Measurements from ENCODE around the gene PPP2R2B. TPM values are rescaled to one million over a fixed set of nuclear protein-coding genes. Genes with fewer than 3 reads are reported as not detected.

Gene PPP2R2B
- total and polyA plus RNA-seq, 7 experiments from 2014 or later, result 0.15 to 14.1 (median 0.58) TPM

GRCh38 chr5:146682899-146683532 is 195.5 kb downstream of the PPP2R2B start:
- Mint-ChIP-seq H3K4me3 (no peak overlapping the region), H3K4me1 (no peaks in the 10 kb centered on the region), H3K27ac (no peak overlapping the region), H3K9me3 (peaks cover 0 to 2% (median 0%) of the 10 kb centered on the region in 11 donors), H3K36me3 (no peaks in the 10 kb centered on the region), H3K27me3 (no peaks in the 10 kb centered on the region)
- no peaks in the 10 kb centered on the region for H3K4me1 ChIP-seq (ENCODE audit: control insufficient read depth in 2 of 2, insufficient read depth in 2 of 2, low read length in 2 of 2)
- no peaks in the 10 kb centered on the region for H3K27me3 ChIP-seq (ENCODE audit: control insufficient read depth in 2 of 2, insufficient read depth in 2 of 2, low read length in 2 of 2)
- ChIA-PET POLR2A (no interaction called here), CTCF (no interaction called here)
- H3K4me3 ChIP-seq (ENCODE audit: low read length), result no peak overlapping the region
- no peaks in the 10 kb centered on the region for H3K36me3 ChIP-seq (ENCODE audit: control insufficient read depth in 2 of 3, insufficient read depth in 3 of 3, low read length in 3 of 3)
- no peaks in the 10 kb centered on the region for H3K9me3 ChIP-seq (ENCODE audit: control insufficient read depth in 2 of 3, low read length in 3 of 3)
- ATAC-seq, result no peak
- H3K27ac ChIP-seq (ENCODE audit: low read depth, low read length), result no peak overlapping the region
- intact Hi-C loops (cut with micrococcal nuclease), result no loop called here
- no peak for DNase-seq

DNA sequence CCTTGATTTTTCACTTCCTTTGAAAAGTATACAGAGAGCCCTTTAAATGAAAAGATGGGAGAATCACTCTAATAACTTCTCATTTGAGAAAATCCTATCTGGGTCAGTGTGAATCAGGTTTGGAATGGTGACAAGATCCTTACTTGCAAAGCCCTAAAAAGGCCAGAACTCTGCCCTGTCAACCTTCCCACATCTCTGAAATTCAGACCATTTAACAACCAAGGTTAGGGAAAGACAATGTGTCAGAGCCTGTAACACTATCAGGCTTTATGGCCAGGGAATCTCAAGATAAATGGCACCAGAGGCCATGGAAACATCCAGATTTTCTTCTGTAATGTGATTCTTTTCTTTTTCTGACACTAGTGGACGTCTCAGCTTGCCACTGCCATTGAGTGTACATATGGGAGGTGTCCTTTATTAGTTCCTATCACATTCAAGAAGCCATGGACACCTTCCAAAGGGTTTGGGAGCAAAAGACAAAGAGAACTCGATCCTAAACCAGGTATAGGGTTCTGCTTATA is 196.9 kb downstream of the PPP2R2B start:
- intact Hi-C loops (cut with micrococcal nuclease), result no loop called here

DNA sequence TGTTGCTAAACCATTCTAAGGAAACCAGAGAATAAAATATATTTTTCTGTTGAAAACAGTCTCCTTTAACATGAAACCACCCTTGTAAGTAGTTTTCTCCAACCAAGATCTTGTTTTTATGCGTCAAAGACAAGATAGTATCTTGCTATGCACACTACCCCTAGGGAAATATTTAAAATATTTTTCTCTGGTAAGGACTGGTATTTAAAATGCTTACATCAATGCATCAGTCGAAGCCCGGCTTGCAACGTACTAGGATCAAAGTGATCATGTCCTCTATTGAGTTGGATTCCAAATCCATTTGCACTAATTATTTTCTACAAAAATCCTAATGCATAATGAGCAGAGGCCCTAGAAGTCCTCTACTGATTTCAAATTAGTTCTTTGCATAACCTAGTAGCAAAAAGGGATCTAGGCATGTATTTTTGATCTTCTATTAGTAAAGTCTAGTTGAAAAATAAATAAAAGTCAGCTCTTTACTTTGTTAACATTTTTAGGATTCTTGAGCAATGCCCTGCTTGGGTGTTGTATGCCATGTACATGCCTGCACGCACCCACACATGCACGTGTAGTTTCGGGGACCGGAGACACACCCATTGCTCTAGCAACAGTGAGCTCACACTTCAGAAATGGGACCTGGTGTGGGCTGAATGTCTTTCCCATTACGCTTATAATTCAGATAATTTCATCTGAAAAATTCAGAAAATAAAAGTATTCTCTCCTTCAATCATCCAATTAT is 197.5 kb downstream of the PPP2R2B start:
- intact Hi-C loops (cut with micrococcal nuclease), result no loop called here
- ChIA-PET POLR2A (no interaction called here), CTCF (no interaction called here)
- DNase-seq (no peak), ATAC-seq (no peak)
- Mint-ChIP-seq H3K4me3 (no peak overlapping the region), H3K36me3 (no peaks in the 10 kb centered on the region), H3K9me3 (peaks cover 0 to 2% (median 0%) of the 10 kb centered on the region in 11 donors), H3K27ac (no peak overlapping the region), H3K27me3 (peaks cover 0 to 6% (median 0%) of the 10 kb centered on the region in 5 donors), H3K4me1 (no peaks in the 10 kb centered on the region)
- no peak overlapping the region for H3K4me3 ChIP-seq (ENCODE audit: low read length)
- H3K27me3 ChIP-seq (ENCODE audit: control insufficient read depth in 2 of 2, insufficient read depth in 2 of 2, low read length in 2 of 2), result no peaks in the 10 kb centered on the region
- H3K36me3 ChIP-seq (ENCODE audit: control insufficient read depth in 2 of 3, insufficient read depth in 3 of 3, low read length in 3 of 3), result no peaks in the 10 kb centered on the region
- no peaks in the 10 kb centered on the region for H3K4me1 ChIP-seq (ENCODE audit: control insufficient read depth in 2 of 2, insufficient read depth in 2 of 2, low read length in 2 of 2)
- no peaks in the 10 kb centered on the region for H3K9me3 ChIP-seq (ENCODE audit: control insufficient read depth in 2 of 3, low read length in 3 of 3)
- H3K27ac ChIP-seq (ENCODE audit: low read depth, low read length), result no peak overlapping the region

More for the DNA sequence above, 196.9 kb downstream of the PPP2R2B start:
- ChIA-PET POLR2A (no interaction called here), CTCF (no interaction called here)
- Mint-ChIP-seq H3K9me3 (peaks cover 0 to 2% (median 0%) of the 10 kb centered on the region in 11 donors), H3K36me3 (no peaks in the 10 kb centered on the region), H3K27me3 (peaks cover 0 to under 1% (median 0%) of the 10 kb centered on the region in 5 donors), H3K27ac (no peak overlapping the region), H3K4me3 (no peak overlapping the region), H3K4me1 (no peaks in the 10 kb centered on the region)
- Histone ChIP-seq H3K36me3 (ENCODE audit: control insufficient read depth in 2 of 3, insufficient read depth in 3 of 3, low read length in 3 of 3) (no peaks in the 10 kb centered on the region), H3K4me3 (ENCODE audit: low read length) (no peak overlapping the region), H3K4me1 (ENCODE audit: control insufficient read depth in 2 of 2, insufficient read depth in 2 of 2, low read length in 2 of 2) (no peaks in the 10 kb centered on the region), H3K27ac (ENCODE audit: low read depth, low read length) (no peak overlapping the region), H3K9me3 (ENCODE audit: control insufficient read depth in 2 of 3, low read length in 3 of 3) (no peaks in the 10 kb centered on the region), H3K27me3 (ENCODE audit: control insufficient read depth in 2 of 2, insufficient read depth in 2 of 2, low read length in 2 of 2) (no peaks in the 10 kb centered on the region)
- DNase-seq (no peak), ATAC-seq (no peak)

- DNase-seq (no peak), ATAC-seq (no peak)
- H3K4me1 ChIP-seq (ENCODE audit: control insufficient read depth in 2 of 2, insufficient read depth in 2 of 2, low read length in 2 of 2), result no peaks in the 10 kb centered on the region
- ChIA-PET POLR2A (no interaction called here), CTCF (no interaction called here)
- intact Hi-C loops (cut with micrococcal nuclease), result no loop called here
- H3K4me3 ChIP-seq (ENCODE audit: low read length), result no peak overlapping the region
- Mint-ChIP-seq H3K27me3 (peaks cover 0 to 6% (median 0%) of the 10 kb centered on the region in 5 donors), H3K27ac (no peak overlapping the region), H3K4me3 (no peak overlapping the region), H3K4me1 (no peaks in the 10 kb centered on the region), H3K36me3 (no peaks in the 10 kb centered on the region), H3K9me3 (peaks cover 0 to under 1% (median 0%) of the 10 kb centered on the region in 11 donors)
- no peaks in the 10 kb centered on the region for H3K27me3 ChIP-seq (ENCODE audit: control insufficient read depth in 2 of 2, insufficient read depth in 2 of 2, low read length in 2 of 2)
- H3K9me3 ChIP-seq (ENCODE audit: control insufficient read depth in 2 of 3, low read length in 3 of 3), result no peaks in the 10 kb centered on the region
- no peaks in the 10 kb centered on the region for H3K36me3 ChIP-seq (ENCODE audit: control insufficient read depth in 2 of 3, insufficient read depth in 3 of 3, low read length in 3 of 3)
- no peak overlapping the region for H3K27ac ChIP-seq (ENCODE audit: low read depth, low read length)
Observed at GRCh38 chr5:146675636-146676035, 202.9 kb downstream of the PPP2R2B start.

GRCh38 chr5:146672866-146673265 is 205.7 kb downstream of the PPP2R2B start:
- H3K4me1 ChIP-seq (ENCODE audit: control insufficient read depth in 2 of 2, insufficient read depth in 2 of 2, low read length in 2 of 2), result no peaks in the 10 kb centered on the region
- H3K9me3 ChIP-seq (ENCODE audit: control insufficient read depth in 2 of 3, low read length in 3 of 3), result no peaks in the 10 kb centered on the region
- intact Hi-C loops (cut with micrococcal nuclease), result no loop called here
- H3K36me3 Mint-ChIP-seq, result no peaks in the 10 kb centered on the region
- H3K4me3 Mint-ChIP-seq, result no peak overlapping the region
- H3K27me3 Mint-ChIP-seq, result peaks cover 0 to 6% (median 0%) of the 10 kb centered on the region in 5 donors
- no peaks in the 10 kb centered on the region for H3K36me3 ChIP-seq (ENCODE audit: control insufficient read depth in 2 of 3, insufficient read depth in 3 of 3, low read length in 3 of 3)
- DNase-seq (no peak), ATAC-seq (no peak)
- H3K9me3 Mint-ChIP-seq, result no peaks in the 10 kb centered on the region
- ChIA-PET CTCF (no interaction called here), POLR2A (no interaction called here)
- no peak overlapping the region for H3K27ac ChIP-seq (ENCODE audit: low read depth, low read length)
- no peaks in the 10 kb centered on the region for H3K4me1 Mint-ChIP-seq
- H3K27ac Mint-ChIP-seq, result no peak overlapping the region
- H3K4me3 ChIP-seq (ENCODE audit: low read length), result no peak overlapping the region
- H3K27me3 ChIP-seq (ENCODE audit: control insufficient read depth in 2 of 2, insufficient read depth in 2 of 2, low read length in 2 of 2), result no peaks in the 10 kb centered on the region

DNA sequence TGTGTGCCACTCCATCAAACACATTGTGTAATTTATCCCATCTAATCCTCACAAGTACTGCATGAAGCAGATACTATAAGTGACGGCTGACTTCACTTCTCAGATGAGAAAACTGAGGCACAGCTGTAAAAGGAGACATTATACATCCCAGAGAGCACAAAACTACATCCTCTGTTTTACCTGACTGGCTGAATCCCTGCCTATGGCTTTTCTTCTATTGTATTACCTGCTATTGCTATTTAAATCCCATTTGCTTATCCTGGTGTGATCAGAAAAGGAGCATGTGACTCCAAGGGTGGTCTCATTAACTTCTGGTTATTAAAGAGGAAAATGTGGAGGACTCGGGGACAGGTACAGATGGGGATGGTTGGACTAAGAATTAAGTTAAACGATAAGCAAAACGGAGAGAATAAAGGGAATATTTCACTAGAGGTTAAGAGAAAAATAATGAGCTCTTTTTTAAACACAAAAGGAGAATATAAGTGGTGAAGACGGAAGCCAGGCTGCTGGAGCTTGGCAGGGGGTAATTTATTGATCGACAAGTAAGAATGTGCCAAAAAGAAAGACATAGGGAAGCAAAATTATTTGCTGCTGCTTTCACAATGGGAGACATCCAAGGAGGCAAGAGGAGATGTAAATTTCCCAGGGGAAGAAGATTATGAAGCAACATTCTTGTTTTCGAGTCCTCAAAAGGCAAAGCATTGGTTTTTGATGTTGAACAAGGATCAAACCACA is 206.8 kb downstream of the PPP2R2B start:
- H3K4me3 ChIP-seq (ENCODE audit: low read length), result no peak overlapping the region
- intact Hi-C loops (cut with micrococcal nuclease), result no loop called here
- Mint-ChIP-seq H3K27ac (peak overlapping the region in 1 of 9 donors; percentile 42), H3K27me3 (peaks cover 0 to 6% (median 0%) of the 10 kb centered on the region in 5 donors), H3K36me3 (no peaks in the 10 kb centered on the region), H3K4me1 (no peaks in the 10 kb centered on the region), H3K9me3 (no peaks in the 10 kb centered on the region), H3K4me3 (no peak overlapping the region)
- ATAC-seq, result no peak
- no peaks in the 10 kb centered on the region for H3K9me3 ChIP-seq (ENCODE audit: control insufficient read depth in 2 of 3, low read length in 3 of 3)
- H3K27me3 ChIP-seq (ENCODE audit: control insufficient read depth in 2 of 2, insufficient read depth in 2 of 2, low read length in 2 of 2), result no peaks in the 10 kb centered on the region
- ChIA-PET CTCF (no interaction called here), POLR2A (no interaction called here)
- H3K27ac ChIP-seq (ENCODE audit: low read depth, low read length), result no peak overlapping the region
- H3K4me1 ChIP-seq (ENCODE audit: control insufficient read depth in 2 of 2, insufficient read depth in 2 of 2, low read length in 2 of 2), result no peaks in the 10 kb centered on the region
- H3K36me3 ChIP-seq (ENCODE audit: control insufficient read depth in 2 of 3, insufficient read depth in 3 of 3, low read length in 3 of 3), result no peaks in the 10 kb centered on the region
- DNase-seq, result no peak
